GM12801 (cell line): Measurements from ENCODE around the gene IL18BP.

Experiments
- TF ChIP-seq, protein P1 (sequence below): IDR thresholded peaks from one replicate; pipeline ENCODE4 v1.5.1; 2011; ENCODE audit warnings: control low read depth; ENCODE audit not compliant: insufficient read length; ENCODE audit errors: extremely low read depth

Gene IL18BP

DNA sequence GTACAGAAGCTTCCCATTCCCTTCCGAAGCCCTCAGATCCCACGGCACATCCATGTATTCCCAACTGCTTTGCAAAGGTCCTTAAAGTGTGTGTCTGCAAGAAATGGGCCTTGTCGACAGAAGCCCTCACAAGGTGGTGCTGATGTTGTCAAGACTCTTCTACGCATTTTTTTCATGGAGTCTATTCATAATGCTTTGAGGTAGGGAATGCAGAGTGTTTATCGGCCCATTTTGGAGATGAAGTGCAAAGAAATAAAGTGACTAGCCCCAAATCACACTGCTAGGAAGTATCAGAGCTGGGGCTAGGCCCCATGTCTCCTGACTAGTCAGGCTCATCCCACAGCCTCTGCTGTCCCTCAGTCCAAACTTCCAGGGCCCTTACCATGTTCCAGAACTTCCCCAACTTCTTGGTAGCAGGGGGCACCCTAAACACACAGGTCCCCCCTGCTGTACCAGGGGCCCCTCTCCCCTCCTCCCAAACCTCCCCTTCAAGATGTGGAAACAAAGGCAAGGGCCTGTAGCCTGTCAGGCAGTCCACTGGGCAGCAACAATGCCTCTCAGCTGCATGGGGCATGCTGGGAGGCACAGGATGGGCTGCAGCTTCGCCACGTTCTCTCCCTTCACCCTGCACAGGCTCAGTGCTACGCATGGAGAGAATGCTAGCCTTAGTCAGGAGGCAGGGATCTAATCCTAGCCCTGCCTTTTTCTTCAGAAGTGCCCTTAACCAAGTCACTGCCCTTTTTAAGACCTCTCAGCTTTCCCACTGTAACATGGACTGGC, 7.8 kb downstream of the IL18BP start:
- TF ChIP-seq, protein P1, sequence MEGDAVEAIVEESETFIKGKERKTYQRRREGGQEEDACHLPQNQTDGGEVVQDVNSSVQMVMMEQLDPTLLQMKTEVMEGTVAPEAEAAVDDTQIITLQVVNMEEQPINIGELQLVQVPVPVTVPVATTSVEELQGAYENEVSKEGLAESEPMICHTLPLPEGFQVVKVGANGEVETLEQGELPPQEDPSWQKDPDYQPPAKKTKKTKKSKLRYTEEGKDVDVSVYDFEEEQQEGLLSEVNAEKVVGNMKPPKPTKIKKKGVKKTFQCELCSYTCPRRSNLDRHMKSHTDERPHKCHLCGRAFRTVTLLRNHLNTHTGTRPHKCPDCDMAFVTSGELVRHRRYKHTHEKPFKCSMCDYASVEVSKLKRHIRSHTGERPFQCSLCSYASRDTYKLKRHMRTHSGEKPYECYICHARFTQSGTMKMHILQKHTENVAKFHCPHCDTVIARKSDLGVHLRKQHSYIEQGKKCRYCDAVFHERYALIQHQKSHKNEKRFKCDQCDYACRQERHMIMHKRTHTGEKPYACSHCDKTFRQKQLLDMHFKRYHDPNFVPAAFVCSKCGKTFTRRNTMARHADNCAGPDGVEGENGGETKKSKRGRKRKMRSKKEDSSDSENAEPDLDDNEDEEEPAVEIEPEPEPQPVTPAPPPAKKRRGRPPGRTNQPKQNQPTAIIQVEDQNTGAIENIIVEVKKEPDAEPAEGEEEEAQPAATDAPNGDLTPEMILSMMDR: no peak

DNA sequence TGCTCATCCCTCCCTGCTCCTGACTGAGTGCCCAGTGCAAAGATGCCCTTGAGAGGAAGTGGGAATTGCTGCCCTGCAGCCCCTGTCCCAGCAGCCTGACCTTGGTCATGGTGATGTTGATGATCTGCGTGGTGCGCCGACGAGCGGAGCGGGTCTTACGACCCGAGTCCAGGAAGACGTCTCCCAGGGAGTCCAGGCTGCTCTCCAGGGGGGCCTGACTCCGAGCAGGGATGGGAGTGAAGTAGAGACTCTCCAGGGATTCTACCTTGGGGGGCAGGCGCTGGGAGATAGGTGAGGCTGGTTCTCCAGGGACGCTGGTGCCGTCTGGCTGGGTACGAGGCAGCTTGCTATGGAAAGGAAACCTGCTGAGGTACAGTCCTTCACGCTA, 8.4 kb downstream of the IL18BP start:
- TF ChIP-seq, protein P1: no peak

DNA sequence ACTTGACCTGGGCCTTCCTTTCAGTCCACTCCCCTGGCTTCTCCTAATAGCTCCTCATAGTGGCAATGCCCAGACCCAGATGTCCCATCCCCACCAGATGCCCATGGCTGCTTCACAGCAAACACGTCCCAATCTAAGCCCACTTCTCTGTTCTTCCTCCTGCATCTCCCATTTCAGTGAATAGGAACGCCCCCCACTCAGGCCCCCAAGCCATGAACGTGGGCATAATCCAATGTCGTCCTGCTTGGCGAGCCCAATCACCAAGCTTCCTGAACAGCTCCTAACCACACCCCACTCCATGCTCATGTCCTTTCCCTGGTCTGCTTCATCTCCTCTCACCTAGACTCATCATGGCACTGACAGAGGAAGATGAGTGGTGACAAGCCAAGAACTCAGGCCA, 8.9 kb downstream of the IL18BP start:
- TF ChIP-seq, protein P1: no peak

DNA sequence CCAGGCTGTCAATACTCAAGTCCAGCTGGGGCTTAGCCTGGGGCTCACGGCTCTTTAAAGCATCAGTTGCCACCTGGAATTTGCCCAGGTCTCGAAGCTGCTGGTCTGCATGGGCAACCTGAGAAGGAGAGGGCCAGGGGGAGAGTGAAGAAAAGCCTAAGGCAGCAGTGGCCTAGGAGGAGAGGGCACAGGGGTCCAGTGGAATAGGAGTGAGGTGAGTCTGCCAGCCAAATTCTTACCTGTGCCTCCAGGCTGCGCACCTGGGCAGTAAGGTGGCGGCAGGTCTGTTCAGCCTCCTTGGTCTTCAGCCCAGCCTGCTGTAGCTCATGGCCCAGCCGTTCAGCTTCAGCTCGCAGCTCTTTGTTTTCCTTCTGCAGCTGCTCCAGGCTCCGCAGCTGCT, 10.0 kb downstream of the IL18BP start:
- TF ChIP-seq, protein P1: no peak

DNA sequence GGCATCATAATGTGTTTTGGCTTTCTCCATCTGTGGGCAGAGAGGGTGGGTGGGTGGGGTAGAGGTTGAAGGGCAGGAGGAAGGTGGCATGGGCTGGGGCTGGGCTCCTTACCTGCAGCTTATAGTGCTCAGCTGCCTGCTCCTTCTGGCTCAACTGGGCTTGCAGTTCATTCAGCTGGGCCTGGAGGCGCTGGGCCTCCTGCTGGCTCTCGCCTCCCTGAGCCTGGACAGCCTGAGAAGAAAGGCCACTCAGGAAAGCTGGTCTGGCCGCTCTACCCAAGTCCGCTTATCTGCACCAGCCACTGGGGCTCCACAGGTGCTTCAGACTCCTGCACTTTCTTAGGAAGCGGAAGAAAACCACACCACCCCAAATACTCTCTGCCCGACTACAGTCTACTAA, 10.4 kb downstream of the IL18BP start:
- TF ChIP-seq, protein P1: no peak

DNA sequence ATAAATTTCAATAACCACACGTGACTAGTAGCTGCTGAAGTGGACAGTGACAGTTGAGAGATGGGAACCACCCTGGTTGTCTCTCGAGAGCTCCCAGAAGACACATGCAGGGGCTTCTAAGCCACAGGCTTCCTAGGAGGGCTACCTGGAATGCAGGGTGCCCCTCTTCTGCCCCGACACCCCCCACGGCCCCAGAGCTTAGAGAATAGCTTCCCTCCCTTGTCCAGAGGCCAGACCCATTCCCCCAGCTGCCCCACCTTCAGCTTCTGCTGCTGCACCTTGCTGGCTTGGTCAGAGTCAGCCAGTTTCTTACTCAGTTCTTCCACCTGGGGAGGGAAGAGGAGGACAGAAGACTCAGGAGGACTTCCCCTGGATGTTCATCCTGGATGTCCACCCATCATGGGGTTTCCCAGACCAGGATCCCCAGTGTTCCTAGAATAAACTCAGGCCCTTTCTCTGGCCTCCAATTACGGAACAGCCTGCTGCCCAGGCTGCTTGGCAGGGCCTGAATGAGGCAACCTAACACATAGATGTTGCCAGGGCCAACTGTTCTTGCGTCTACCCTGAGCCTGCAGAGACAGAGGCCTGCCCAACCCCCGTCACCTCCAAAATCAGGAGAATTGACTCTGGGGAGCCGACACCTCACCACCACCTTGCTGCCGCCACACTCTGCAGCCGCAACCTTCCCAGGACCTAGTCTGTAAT, 12.0 kb downstream of the IL18BP start:
- TF ChIP-seq, protein P1: no peak

DNA sequence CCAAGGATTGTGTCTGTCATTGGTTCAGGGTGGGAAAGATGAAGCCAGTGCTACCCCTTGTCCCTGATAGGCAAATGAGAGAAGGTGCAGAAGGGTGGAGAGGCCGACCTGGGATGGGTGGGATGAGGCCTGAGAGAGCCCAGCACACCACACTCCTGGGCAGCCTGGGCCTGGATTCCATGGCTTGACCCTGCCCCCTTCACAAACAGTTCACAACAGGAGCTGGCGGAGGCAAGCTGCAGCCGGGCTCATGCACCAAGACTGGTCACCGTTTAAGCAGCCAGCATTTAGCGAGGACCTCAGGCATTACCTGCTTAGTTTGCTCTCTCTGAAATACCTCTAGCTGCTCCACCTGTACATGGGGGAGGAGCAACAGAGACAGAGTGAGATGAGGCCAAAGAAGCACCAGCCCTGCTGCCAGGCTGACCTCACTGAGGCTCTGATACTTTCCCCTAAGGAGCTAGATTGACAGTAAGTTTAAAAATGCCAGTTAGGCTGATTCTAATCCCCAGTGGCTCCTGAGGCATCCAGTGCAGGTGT, 13.5 kb downstream of the IL18BP start:
- TF ChIP-seq, protein P1: no peak
